DMS 273 (cell line): Measurements from ENCODE around the gene JAKMIP1.
A peak's percentile ranks its signal among the peaks of the same experiment; 100 is the strongest.

Experiments used
- DNase-seq: peaks from one replicate; lab custom pipeline; 2025; ENCODE audit not compliant: unreplicated experiment; lab: John Stamatoyannopoulos, UW

Gene JAKMIP1

GRCh38 chr4:6122496-6122895 lies 77.9 kb downstream of the JAKMIP1 start:
- DNase-seq, result no peak

GRCh38 chr4:6121941-6122340 lies 78.4 kb downstream of the JAKMIP1 start:
- DNase-seq, result no peak

- DNase-seq, result no peak
Observed at GRCh38 chr4:6121276-6121850, 79.0 kb downstream of the JAKMIP1 start.

GRCh38 chr4:6120361-6120760 lies 80.0 kb downstream of the JAKMIP1 start:
- DNase-seq, result no peak

- no peak for DNase-seq
Observed at GRCh38 chr4:6119507-6120020, 80.8 kb downstream of the JAKMIP1 start.

- no peak for DNase-seq
Observed at GRCh38 chr4:6118201-6118600, 82.1 kb downstream of the JAKMIP1 start.

- DNase-seq, result peak; percentile 57
Observed at GRCh38 chr4:6116696-6117285, 83.6 kb downstream of the JAKMIP1 start.

- DNase-seq, result no peak
Observed at GRCh38 chr4:6115746-6116586, 84.4 kb downstream of the JAKMIP1 start.

GRCh38 chr4:6115342-6115741 lies 85.0 kb downstream of the JAKMIP1 start:
- DNase-seq, result no peak

GRCh38 chr4:6114601-6115000 lies 85.7 kb downstream of the JAKMIP1 start:
- DNase-seq, result no peak

GRCh38 chr4:6114181-6114580 lies 86.2 kb downstream of the JAKMIP1 start:
- no peak for DNase-seq

- no peak for DNase-seq
Observed at GRCh38 chr4:6113641-6114040, 86.7 kb downstream of the JAKMIP1 start.

GRCh38 chr4:6112606-6113290 lies 87.6 kb downstream of the JAKMIP1 start:
- no peak for DNase-seq

- no peak for DNase-seq
Observed at GRCh38 chr4:6111354-6111960, 88.9 kb downstream of the JAKMIP1 start.

GRCh38 chr4:6110681-6111353 lies 89.5 kb downstream of the JAKMIP1 start:
- no peak for DNase-seq

- peak; percentile 13 for DNase-seq
Observed at GRCh38 chr4:6109842-6110560, 90.3 kb downstream of the JAKMIP1 start.

- DNase-seq, result no peak
Observed at GRCh38 chr4:6107886-6108285, 92.5 kb downstream of the JAKMIP1 start.

GRCh38 chr4:6107114-6107791 lies 93.1 kb downstream of the JAKMIP1 start:
- DNase-seq, result no peak

GRCh38 chr4:6106156-6106555 lies 94.2 kb downstream of the JAKMIP1 start:
- no peak for DNase-seq
